Measurements from ENCODE around the gene MACROH2A2. TPM values are rescaled to one million over a fixed set of nuclear protein-coding genes. Genes with fewer than 3 reads are reported as not detected.

The MACROH2A2 gene
- total RNA-seq, 1 experiment from 2014 or later: 29.4 TPM

Other genes starting within 250 kb of the MACROH2A2 start
- 41.3 and 42.7 TPM in 2 replicates for gene AIFM2, start 80.0 kb downstream of the MACROH2A2 start, total RNA-seq (2014; rRNA removed; shearing (Covaris generic); ENCODE audit: low replicate concordance)
- gene TYSND1, start 93.9 kb downstream of the MACROH2A2 start, total RNA-seq (2014; rRNA removed; shearing (Covaris generic); ENCODE audit: low replicate concordance): 34.1 and 40.5 TPM in 2 replicates
- gene SAR1A, start 117.7 kb downstream of the MACROH2A2 start, total RNA-seq (2014; rRNA removed; shearing (Covaris generic); ENCODE audit: low replicate concordance): 35.3 and 42.6 TPM in 2 replicates
- gene PPA1, start 180.6 kb downstream of the MACROH2A2 start, total RNA-seq (2014; rRNA removed; shearing (Covaris generic); ENCODE audit: low replicate concordance): 182 and 204 TPM in 2 replicates
- gene NPFFR1, start 231.2 kb downstream of the MACROH2A2 start, total RNA-seq (2014; rRNA removed; shearing (Covaris generic); ENCODE audit: low replicate concordance): not detected in 2 replicates